WERI-Rb-1 (cell line): Measurements from ENCODE around the gene RASAL2.

Experiments
- DNase-seq: peaks from one replicate; pipeline ENCODE4 v3.0.0-alpha.2; 2020
- H3K27ac ChIP-seq: fragments of 250-450 bp; sonication (Bioruptor Pico); 2 replicates; pipeline ENCODE4 v1.5.1; 2020; ENCODE audit warnings: mild to moderate bottlenecking, moderate library complexity
- H3K27me3 ChIP-seq: fragments of 250-450 bp; sonication (Bioruptor Pico); 2 replicates; pipeline ENCODE4 v1.5.1; 2021; ENCODE audit warnings: mild to moderate bottlenecking, low read depth, moderate library complexity; ENCODE audit not compliant: insufficient read depth, severe bottlenecking
- H3K36me3 ChIP-seq: fragments of 250-450 bp; sonication (Bioruptor Pico); 2 replicates; pipeline ENCODE4 v1.5.1; 2020; ENCODE audit warnings: mild to moderate bottlenecking, moderate library complexity
- H3K4me3 ChIP-seq: 2 replicates; pipeline ENCODE4 v1.5.1; 2011; ENCODE audit warnings: low read depth, mild to moderate bottlenecking, control low read depth, low read length
- H3K9me3 ChIP-seq: fragments of 250-450 bp; sonication (Bioruptor Pico); 2 replicates; pipeline ENCODE4 v1.5.1; 2021; ENCODE audit warnings: mild to moderate bottlenecking, moderate library complexity; ENCODE audit not compliant: severe bottlenecking
- CTCF ChIP-seq: IDR thresholded peaks from 2 replicates; pipeline ENCODE4 v1.5.1; 2011; ENCODE audit warnings: low read depth, mild to moderate bottlenecking, control low read depth, inconsistent platforms, low read length

The RASAL2 gene

GRCh38 chr1:178094739-178095645 is 1.1 kb downstream of the RASAL2 start:
- H3K9me3 ChIP-seq, result no peaks in the 10 kb centered on the region
- no peak for DNase-seq
- no peak overlapping the region for H3K27ac ChIP-seq
- peaks cover 6% of the 10 kb centered on the region; the same call in 1 of the 2 replicates for H3K36me3 ChIP-seq
- peak overlapping the region; percentile 77 for H3K4me3 ChIP-seq
- no peak for TF ChIP-seq CTCF
- no peaks in the 10 kb centered on the region for H3K27me3 ChIP-seq

DNA sequence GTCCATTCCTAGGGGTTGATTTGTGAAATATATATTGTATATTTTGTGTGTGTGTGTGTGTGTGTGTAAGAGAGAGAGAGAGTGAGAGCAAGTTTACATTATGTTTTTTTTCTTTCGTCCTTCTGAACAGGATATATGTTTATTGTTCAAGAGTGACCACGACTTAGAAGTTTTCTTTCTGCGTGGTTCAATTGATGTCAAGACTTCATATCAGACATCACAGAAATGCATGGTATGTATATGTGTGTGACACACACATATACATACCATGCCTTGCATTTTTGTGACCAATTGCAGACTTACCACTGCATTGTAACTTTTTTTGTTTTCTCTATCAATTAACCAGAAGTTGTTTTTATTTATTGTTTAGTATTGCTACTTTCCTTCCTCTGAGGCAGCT is 2.5 kb downstream of the RASAL2 start:
- TF ChIP-seq CTCF, result no peak
- H3K27ac ChIP-seq, result no peak overlapping the region
- no peak overlapping the region for H3K4me3 ChIP-seq
- H3K27me3 ChIP-seq, result no peaks in the 10 kb centered on the region
- no peaks in the 10 kb centered on the region for H3K9me3 ChIP-seq
- peaks cover 6% of the 10 kb centered on the region; the same call in 1 of the 2 replicates for H3K36me3 ChIP-seq
- no peak for DNase-seq

DNA sequence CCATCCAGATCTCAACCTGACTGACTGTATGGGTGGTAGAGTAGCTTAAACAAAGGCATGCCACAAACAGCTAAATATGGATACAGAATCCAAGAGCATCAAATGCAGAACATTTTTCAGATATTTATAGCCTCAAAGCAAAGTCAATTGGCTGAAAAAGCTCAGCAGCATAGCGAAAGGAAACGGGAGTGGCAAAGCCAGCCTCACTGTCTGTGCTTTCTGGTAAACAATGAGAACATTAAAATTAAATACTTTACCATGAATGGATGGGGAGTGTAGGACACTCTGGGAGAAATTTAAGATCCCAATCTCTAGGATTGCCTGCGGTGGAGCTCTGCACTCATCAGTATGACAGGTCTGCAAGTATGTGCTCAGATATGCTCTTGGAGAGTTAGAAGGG is 4.4 kb downstream of the RASAL2 start:
- Histone ChIP-seq H3K27ac (no peak overlapping the region), H3K4me3 (no peak overlapping the region), H3K36me3 (peaks cover 6% of the 10 kb centered on the region; the same call in 1 of the 2 replicates), H3K9me3 (no peaks in the 10 kb centered on the region), H3K27me3 (no peaks in the 10 kb centered on the region)
- no peak for TF ChIP-seq CTCF
- no peak for DNase-seq

- no peak for DNase-seq
- TF ChIP-seq CTCF, result no peak
- Histone ChIP-seq H3K27me3 (no peaks in the 10 kb centered on the region), H3K9me3 (no peaks in the 10 kb centered on the region), H3K27ac (no peak overlapping the region), H3K36me3 (no peaks in the 10 kb centered on the region), H3K4me3 (no peak overlapping the region)
These were observed 7.3 kb downstream of the RASAL2 start for GRCh38 chr1:178101266-178101630.

GRCh38 chr1:178101654-178102053 is 7.8 kb downstream of the RASAL2 start:
- DNase-seq, result no peak
- TF ChIP-seq CTCF, result no peak
- H3K27me3 ChIP-seq, result no peaks in the 10 kb centered on the region
- H3K4me3 ChIP-seq, result no peak overlapping the region
- H3K9me3 ChIP-seq, result no peaks in the 10 kb centered on the region
- no peaks in the 10 kb centered on the region for H3K36me3 ChIP-seq
- no peak overlapping the region for H3K27ac ChIP-seq
